Uterus (tissue), 4 donors: ENCODE results near the gene EPB41. TPM values are rescaled to one million over a fixed set of nuclear protein-coding genes. Genes with fewer than 3 reads are reported as not detected.
A peak's percentile ranks its signal among the peaks of the same experiment; 100 is the strongest.

Experiments used
- DNase-seq, 2 donors: peaks; one replicate each; pipeline ENCODE4 v3.0.0-alpha.2; 2019 to 2020
- H3K27ac ChIP-seq, 2 donors: fragments of 200-600 bp; sonication (generic); 1 replicate in 1 of 2; 2 replicates in 1 of 2; pipeline ENCODE4 v1.5.1; 2016 to 2018
- H3K27me3 ChIP-seq, 2 donors: fragments of 200-600 bp; sonication (generic); one replicate each; pipeline ENCODE4 v1.5.1; 2018 to 2019; ENCODE audit warnings: control low read depth in 1 of 2
- H3K36me3 ChIP-seq, 2 donors: fragments of 200-600 bp; sonication (generic); one replicate each; pipeline ENCODE4 v1.5.1; 2019; ENCODE audit warnings: control low read depth in 1 of 2
- H3K4me1 ChIP-seq, 2 donors: fragments of 200-600 bp; sonication (generic); one replicate each; pipeline ENCODE4 v1.5.1; 2018 to 2019; ENCODE audit warnings: control low read depth in 1 of 2
- H3K4me3 ChIP-seq, 2 donors: fragments of 200-600 bp; sonication (generic); 1 replicate in 1 of 2; 2 replicates in 1 of 2; pipeline ENCODE4 v1.5.1; 2018 to 2019; ENCODE audit warnings: mild to moderate bottlenecking in 1 of 2
- H3K9me3 ChIP-seq, 2 donors: fragments of 200-600 bp; sonication (generic); one replicate each; pipeline ENCODE4 v1.5.1; 2019; ENCODE audit warnings: control low read depth in 1 of 2
- POLR2A ChIP-seq, 2 donors: fragments of 450-650 bp; IDR thresholded peaks; one replicate each; pipeline ENCODE4 v1.6.1; 2016; ENCODE audit warnings: antibody characterized with exemption in 2 of 2, mild to moderate bottlenecking in 1 of 2, moderate library complexity in 1 of 2
- intact Hi-C: fragments of 100-400 bp; cut with DNase I; formaldehyde crosslinking; loops from one replicate; pipeline ENCODE4 v1.15.1; 2023; ENCODE audit warnings: low total_unique reads
- total RNA-seq, 4 donors: library from RNA; depleted of rRNA in 3 of 4; stranded (reverse); fragments of >200 nt in 3 of 4; gene quantifications; one replicate each; pipeline versions ENCODE4 v1.1.0 to v1.2.4, GENCODE V29; 2014 to 2023
- TF ChIP-seq, protein P1 (sequence below), 4 experiments: fragments of 200-600 bp in 2 of 4; fragments of 450-650 bp in 2 of 4; sonication (generic) in 2 of 4; IDR thresholded peaks; one replicate each; pipeline ENCODE4 v1.5.1; 2016 to 2019; ENCODE audit warnings: antibody characterized with exemption in 4 of 4, mild to moderate bottlenecking in 2 of 4, moderate library complexity in 1 of 4
- donor health status: DM: yes; HTN: yes; CAD: no.

The EPB41 gene
- total RNA-seq, 4 donors from 2014 or later, result 16.2 to 1,146 (median 45.4) TPM

DNA sequence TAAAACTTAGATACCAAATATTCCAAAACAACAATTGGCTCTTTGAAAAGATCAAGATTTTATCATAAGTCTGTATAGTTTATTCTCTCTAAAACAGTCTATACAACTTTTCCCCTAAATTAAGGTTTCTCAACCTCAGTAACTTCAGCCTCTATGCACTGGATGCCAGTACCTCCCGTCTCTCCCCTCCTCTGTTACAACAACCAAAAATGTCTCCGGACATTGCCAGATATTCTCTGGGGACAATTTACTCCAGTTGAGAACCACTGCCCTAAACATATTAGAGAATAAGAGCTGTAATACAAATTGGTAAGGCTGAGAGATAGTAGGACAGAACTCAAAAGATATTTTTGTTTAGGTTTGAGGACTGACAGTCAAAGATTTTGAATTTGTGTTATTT, 137.7 kb downstream of the EPB41 start:
- no peaks in the 10 kb centered on the region for H3K36me3 ChIP-seq
- H3K9me3 ChIP-seq, result no peaks in the 10 kb centered on the region
- intact Hi-C loops, result no loop called here
- H3K27me3 ChIP-seq, result no peaks in the 10 kb centered on the region
- peak in 1 of 2 donors; percentile 46 for DNase-seq
- peak overlapping the region; percentile 61 to 68 for H3K27ac ChIP-seq
- TF ChIP-seq, protein P1, sequence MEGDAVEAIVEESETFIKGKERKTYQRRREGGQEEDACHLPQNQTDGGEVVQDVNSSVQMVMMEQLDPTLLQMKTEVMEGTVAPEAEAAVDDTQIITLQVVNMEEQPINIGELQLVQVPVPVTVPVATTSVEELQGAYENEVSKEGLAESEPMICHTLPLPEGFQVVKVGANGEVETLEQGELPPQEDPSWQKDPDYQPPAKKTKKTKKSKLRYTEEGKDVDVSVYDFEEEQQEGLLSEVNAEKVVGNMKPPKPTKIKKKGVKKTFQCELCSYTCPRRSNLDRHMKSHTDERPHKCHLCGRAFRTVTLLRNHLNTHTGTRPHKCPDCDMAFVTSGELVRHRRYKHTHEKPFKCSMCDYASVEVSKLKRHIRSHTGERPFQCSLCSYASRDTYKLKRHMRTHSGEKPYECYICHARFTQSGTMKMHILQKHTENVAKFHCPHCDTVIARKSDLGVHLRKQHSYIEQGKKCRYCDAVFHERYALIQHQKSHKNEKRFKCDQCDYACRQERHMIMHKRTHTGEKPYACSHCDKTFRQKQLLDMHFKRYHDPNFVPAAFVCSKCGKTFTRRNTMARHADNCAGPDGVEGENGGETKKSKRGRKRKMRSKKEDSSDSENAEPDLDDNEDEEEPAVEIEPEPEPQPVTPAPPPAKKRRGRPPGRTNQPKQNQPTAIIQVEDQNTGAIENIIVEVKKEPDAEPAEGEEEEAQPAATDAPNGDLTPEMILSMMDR (IDR thresholded peaks at IDR 0.05), result no peak
- no peak for TF ChIP-seq POLR2A (IDR thresholded peaks at IDR 0.05)
- no peak overlapping the region for H3K4me3 ChIP-seq
- H3K4me1 ChIP-seq, result peaks cover 0 to 16% of the 10 kb centered on the region in 2 donors

DNA sequence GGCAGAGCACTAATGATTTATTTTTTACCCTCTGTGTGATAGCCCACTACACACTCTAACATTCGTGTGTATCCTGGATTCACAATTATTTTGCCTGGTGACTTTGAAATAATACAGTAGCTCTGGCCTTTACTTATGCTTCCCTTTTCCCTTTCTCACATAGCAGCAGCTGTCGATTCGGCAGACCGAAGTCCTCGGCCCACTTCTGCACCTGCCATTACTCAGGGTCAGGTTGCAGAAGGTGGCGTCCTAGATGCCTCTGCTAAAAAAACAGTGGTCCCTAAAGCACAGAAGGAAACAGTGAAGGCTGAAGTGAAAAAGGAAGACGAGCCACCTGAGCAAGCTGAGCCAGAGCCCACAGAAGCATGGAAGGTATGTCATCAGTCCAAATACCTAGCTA, 138.6 kb downstream of the EPB41 start:
- Histone ChIP-seq H3K27me3 (no peaks in the 10 kb centered on the region), H3K9me3 (no peaks in the 10 kb centered on the region), H3K36me3 (no peaks in the 10 kb centered on the region), H3K4me1 (peaks cover 0 to 16% of the 10 kb centered on the region in 2 donors), H3K4me3 (no peak overlapping the region), H3K27ac (peak overlapping the region; percentile 61 to 68)
- TF ChIP-seq POLR2A (IDR thresholded peaks at IDR 0.05), result no peak
- TF ChIP-seq, protein P1 (IDR thresholded peaks at IDR 0.05), result no peak
- DNase-seq, result no peak
- intact Hi-C loops, result no loop called here

DNA sequence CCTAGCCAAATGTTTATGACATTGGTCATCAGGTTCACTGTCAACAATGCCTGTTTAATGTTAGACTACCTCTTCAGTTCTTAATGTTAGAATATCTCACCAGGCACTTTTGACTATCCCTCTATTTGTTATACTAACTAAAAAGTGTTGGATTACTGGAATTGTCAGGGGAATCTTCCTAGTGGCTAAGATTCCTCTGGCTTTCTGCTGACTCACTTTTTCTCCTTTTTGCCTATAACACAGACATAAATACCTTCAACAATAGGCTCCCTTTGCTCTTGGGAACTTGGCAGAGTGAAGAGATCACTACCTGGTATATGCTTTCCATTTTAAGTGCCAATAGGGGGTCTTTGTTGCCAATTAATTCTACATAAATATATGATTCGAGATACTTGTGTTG, 140.8 kb downstream of the EPB41 start:
- Histone ChIP-seq H3K4me1 (peaks cover 0 to 11% of the 10 kb centered on the region in 2 donors), H3K27me3 (no peaks in the 10 kb centered on the region), H3K9me3 (no peaks in the 10 kb centered on the region), H3K27ac (no peak overlapping the region), H3K36me3 (no peaks in the 10 kb centered on the region), H3K4me3 (no peak overlapping the region)
- intact Hi-C loops, result no loop called here
- DNase-seq, result no peak
- TF ChIP-seq, protein P1 (IDR thresholded peaks at IDR 0.05), result no peak
- no peak for TF ChIP-seq POLR2A (IDR thresholded peaks at IDR 0.05)

DNA sequence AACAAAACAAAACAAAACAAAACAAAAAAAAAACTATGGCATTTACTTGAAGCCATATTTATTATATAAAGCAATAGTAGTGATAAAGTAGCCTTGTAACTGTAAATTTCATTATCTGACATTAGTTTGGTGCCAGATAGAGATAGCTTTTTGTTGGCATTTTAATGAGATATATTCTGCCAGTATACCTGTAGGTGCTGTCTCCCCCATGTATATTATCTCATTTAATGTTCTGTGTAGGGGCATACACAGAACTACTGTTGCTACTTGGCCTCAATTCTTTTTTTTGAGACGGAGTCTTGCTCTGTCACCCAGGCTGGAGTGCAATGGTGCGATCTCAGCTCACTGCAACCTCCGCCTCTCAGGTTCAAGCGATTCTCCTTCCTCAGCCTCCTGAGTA, 141.9 kb downstream of the EPB41 start:
- H3K4me3 ChIP-seq, result no peak overlapping the region
- H3K27ac ChIP-seq, result no peak overlapping the region
- TF ChIP-seq, protein P1 (IDR thresholded peaks at IDR 0.05), result no peak
- no peak for TF ChIP-seq POLR2A (IDR thresholded peaks at IDR 0.05)
- no peaks in the 10 kb centered on the region for H3K27me3 ChIP-seq
- H3K9me3 ChIP-seq, result no peaks in the 10 kb centered on the region
- DNase-seq, result no peak
- intact Hi-C loops, result no loop called here
- H3K36me3 ChIP-seq, result no peaks in the 10 kb centered on the region
- H3K4me1 ChIP-seq, result peaks cover 0 to 7% of the 10 kb centered on the region in 2 donors

DNA sequence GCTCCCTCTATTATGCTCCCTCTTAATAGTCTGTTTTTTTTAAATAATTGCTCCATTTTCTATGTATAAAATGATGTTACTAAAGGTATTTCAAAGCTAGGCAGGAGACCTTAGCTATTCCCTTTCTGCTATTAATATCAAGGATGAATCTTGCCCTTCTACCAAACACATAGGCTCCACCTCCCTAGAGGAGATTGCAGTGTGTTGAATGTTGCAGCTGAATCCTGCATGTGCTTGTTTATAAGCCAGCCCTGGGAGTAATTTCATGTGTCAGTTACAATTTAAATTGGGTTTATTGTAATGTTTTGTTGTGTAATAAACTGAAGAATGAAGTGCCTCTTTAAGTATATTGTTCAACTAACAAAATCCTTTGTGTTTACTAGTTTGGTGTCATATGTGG, 143.3 kb downstream of the EPB41 start:
- no peaks in the 10 kb centered on the region for H3K9me3 ChIP-seq
- H3K36me3 ChIP-seq, result no peaks in the 10 kb centered on the region
- H3K27me3 ChIP-seq, result no peaks in the 10 kb centered on the region
- TF ChIP-seq, protein P1 (IDR thresholded peaks at IDR 0.05), result no peak
- TF ChIP-seq POLR2A (IDR thresholded peaks at IDR 0.05), result no peak
- H3K4me1 ChIP-seq, result no peaks in the 10 kb centered on the region
- no peak overlapping the region for H3K27ac ChIP-seq
- intact Hi-C loops, result no loop called here
- DNase-seq, result no peak
- no peak overlapping the region for H3K4me3 ChIP-seq
